ENCODE data around the gene HINFP. TPM values are rescaled to one million over a fixed set of nuclear protein-coding genes. Genes with fewer than 3 reads are reported as not detected.

Gene HINFP
- total and polyA plus RNA-seq, 9 of the 15 experiments (the other 6 are each of a cell fraction or from before 2014, with no cell fraction given), result 13.8 to 34.1 (median 22.5) TPM

DNA sequence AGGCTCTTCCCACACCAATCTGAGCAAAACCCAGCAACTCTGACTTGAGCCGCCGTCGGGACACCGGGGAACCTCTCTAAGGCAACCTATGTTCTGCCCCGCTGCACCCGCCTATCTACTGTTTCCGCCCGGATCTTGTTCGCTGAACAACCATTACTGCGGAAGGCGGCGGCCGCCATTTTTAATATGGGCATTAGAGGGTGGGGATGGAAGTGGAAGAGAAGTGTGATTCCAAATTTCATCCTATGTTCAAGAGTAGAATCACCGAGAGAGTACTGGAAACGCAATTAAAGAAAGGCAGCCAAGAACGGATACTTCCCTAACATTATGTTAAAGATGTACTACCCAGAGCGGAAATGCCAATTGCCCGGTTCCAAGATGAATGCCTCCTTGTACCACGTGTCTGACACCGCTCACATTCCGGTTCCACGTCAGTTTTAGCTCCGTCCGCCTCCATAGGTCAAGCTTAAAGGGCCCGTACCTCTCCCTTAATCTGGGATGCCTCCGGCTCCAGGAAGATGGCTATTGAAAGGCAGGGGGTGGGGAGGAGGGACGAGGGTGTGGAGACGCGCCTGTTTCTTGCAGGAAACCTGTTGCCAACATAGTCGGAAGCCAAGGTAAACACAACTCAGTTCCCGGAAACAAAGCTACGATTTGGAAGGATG is 19.5 kb upstream of the HINFP start, which contains the start of gene DPAGT1 (continued):
- TF ChIP-seq DNMT1 (IDR thresholded peaks at IDR 0.05) (no peak), KHSRP (IDR thresholded peaks at IDR 0.05) (no peak), ATF1 (CRISPR knock-in tag; IDR thresholded peaks at IDR 0.05) (no peak), ATF1 (tag; IDR thresholded peaks at IDR 0.05) (peak; percentile 96), MEF2D (tag; conservative IDR thresholded peaks at IDR 0.05; ENCODE audit: low read depth) (no peak; the same call in 1 of the 2 replicates), CBX3 (IDR thresholded peaks at IDR 0.05; ENCODE audit: borderline replicate concordance in 1 of 2, low read length in 2 of 2) (no peak), DMBX1 (CRISPR knock-in tag; IDR thresholded peaks at IDR 0.05; ENCODE audit: borderline replicate concordance) (peak; percentile 60; the same call in 1 of the 2 replicates), ZNF184 (CRISPR knock-in tag; IDR thresholded peaks at IDR 0.05) (no peak), TCF7L2 (IDR thresholded peaks at IDR 0.05; ENCODE audit: low read depth, low read length) (no peak), FUS (optimal IDR thresholded peaks at IDR 0.05; ENCODE audit: low read depth, low read length) (no peak), SNIP1 (IDR thresholded peaks at IDR 0.05; ENCODE audit: low read depth) (no peak), TRIM28 (IDR thresholded peaks at IDR 0.05) (0 out of 2 replicates have a peak, but pooled peaks have one; percentile 11), SMC3 (conservative IDR thresholded peaks at IDR 0.05; ENCODE audit: insufficient read depth, low read depth, low read length) (no peak)
- TF ChIP-seq, protein P1, sequence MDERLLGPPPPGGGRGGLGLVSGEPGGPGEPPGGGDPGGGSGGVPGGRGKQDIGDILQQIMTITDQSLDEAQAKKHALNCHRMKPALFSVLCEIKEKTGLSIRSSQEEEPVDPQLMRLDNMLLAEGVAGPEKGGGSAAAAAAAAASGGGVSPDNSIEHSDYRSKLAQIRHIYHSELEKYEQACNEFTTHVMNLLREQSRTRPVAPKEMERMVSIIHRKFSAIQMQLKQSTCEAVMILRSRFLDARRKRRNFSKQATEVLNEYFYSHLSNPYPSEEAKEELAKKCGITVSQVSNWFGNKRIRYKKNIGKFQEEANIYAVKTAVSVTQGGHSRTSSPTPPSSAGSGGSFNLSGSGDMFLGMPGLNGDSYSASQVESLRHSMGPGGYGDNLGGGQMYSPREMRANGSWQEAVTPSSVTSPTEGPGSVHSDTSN (CRISPR knock-in tag; IDR thresholded peaks at IDR 0.05; ENCODE audit: low read depth), result no peak
- TF ChIP-seq, protein P1 (tag; conservative IDR thresholded peaks at IDR 0.05; ENCODE audit: low read depth), result no peak
- TF ChIP-seq, protein P2, sequence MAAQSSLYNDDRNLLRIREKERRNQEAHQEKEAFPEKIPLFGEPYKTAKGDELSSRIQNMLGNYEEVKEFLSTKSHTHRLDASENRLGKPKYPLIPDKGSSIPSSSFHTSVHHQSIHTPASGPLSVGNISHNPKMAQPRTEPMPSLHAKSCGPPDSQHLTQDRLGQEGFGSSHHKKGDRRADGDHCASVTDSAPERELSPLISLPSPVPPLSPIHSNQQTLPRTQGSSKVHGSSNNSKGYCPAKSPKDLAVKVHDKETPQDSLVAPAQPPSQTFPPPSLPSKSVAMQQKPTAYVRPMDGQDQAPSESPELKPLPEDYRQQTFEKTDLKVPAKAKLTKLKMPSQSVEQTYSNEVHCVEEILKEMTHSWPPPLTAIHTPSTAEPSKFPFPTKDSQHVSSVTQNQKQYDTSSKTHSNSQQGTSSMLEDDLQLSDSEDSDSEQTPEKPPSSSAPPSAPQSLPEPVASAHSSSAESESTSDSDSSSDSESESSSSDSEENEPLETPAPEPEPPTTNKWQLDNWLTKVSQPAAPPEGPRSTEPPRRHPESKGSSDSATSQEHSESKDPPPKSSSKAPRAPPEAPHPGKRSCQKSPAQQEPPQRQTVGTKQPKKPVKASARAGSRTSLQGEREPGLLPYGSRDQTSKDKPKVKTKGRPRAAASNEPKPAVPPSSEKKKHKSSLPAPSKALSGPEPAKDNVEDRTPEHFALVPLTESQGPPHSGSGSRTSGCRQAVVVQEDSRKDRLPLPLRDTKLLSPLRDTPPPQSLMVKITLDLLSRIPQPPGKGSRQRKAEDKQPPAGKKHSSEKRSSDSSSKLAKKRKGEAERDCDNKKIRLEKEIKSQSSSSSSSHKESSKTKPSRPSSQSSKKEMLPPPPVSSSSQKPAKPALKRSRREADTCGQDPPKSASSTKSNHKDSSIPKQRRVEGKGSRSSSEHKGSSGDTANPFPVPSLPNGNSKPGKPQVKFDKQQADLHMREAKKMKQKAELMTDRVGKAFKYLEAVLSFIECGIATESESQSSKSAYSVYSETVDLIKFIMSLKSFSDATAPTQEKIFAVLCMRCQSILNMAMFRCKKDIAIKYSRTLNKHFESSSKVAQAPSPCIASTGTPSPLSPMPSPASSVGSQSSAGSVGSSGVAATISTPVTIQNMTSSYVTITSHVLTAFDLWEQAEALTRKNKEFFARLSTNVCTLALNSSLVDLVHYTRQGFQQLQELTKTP (IDR thresholded peaks at IDR 0.05; ENCODE audit: low read depth in 1 of 2, partially characterized antibody in 2 of 2), result peak in 1 of 2 experiments; percentile 22
- TF ChIP-seq, protein P3, sequence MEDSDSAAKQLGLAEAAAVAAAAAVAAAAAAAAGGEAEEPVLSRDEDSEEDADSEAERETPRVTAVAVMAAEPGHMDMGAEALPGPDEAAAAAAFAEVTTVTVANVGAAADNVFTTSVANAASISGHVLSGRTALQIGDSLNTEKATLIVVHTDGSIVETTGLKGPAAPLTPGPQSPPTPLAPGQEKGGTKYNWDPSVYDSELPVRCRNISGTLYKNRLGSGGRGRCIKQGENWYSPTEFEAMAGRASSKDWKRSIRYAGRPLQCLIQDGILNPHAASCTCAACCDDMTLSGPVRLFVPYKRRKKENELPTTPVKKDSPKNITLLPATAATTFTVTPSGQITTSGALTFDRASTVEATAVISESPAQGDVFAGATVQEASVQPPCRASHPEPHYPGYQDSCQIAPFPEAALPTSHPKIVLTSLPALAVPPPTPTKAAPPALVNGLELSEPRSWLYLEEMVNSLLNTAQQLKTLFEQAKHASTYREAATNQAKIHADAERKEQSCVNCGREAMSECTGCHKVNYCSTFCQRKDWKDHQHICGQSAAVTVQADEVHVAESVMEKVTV (CRISPR knock-in tag; IDR thresholded peaks at IDR 0.05), result no peak
- TF ChIP-seq, protein P4, sequence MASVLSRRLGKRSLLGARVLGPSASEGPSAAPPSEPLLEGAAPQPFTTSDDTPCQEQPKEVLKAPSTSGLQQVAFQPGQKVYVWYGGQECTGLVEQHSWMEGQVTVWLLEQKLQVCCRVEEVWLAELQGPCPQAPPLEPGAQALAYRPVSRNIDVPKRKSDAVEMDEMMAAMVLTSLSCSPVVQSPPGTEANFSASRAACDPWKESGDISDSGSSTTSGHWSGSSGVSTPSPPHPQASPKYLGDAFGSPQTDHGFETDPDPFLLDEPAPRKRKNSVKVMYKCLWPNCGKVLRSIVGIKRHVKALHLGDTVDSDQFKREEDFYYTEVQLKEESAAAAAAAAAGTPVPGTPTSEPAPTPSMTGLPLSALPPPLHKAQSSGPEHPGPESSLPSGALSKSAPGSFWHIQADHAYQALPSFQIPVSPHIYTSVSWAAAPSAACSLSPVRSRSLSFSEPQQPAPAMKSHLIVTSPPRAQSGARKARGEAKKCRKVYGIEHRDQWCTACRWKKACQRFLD (CRISPR knock-in tag; IDR thresholded peaks at IDR 0.05), result peak; percentile 84; the same call in 1 of the 2 replicates
